Measurements from ENCODE around the gene OR8K5.

OR8K5 gene, protein sequence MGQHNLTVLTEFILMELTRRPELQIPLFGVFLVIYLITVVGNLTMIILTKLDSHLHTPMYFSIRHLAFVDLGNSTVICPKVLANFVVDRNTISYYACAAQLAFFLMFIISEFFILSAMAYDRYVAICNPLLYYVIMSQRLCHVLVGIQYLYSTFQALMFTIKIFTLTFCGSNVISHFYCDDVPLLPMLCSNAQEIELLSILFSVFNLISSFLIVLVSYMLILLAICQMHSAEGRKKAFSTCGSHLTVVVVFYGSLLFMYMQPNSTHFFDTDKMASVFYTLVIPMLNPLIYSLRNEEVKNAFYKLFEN

GRCh38 chr11:56160217-56160616 is at the start of gene OR8K5:
TSS of gene OR8K5 (minus strand) at chr11:56160317. CDS start at chr11:56160317, 0 bp downstream.
- H3K79me2 ChIP-seq (ENCODE audit: control insufficient read depth, insufficient read depth, low read length, unreplicated experiment), result no peaks in the 10 kb centered on the region
- H3K36me3 ChIP-seq (ENCODE audit: insufficient read depth, low read length), result no peaks in the 10 kb centered on the region
- H3K4me1 ChIP-seq (ENCODE audit: control insufficient read depth, insufficient read depth, low read length, unreplicated experiment), result no peaks in the 10 kb centered on the region
- H3K27me3 ChIP-seq (ENCODE audit: insufficient read depth, low read length), result no peaks in the 10 kb centered on the region
- no peak within 1 kb of the TSS for H3K27ac ChIP-seq (ENCODE audit: low read depth, low read length)
- no peak within 1 kb of the TSS for H2AFZ ChIP-seq (ENCODE audit: low read length, unreplicated experiment)
- no peak within 1 kb of the TSS for H3K4me3 ChIP-seq (ENCODE audit: low read depth, low read length)

GRCh38 chr11:56207790-56208189 is 47.7 kb upstream of the OR8K5 start:
- Histone ChIP-seq H3K27ac (ENCODE audit: low read depth, low read length) (no peak overlapping the region), H3K36me3 (ENCODE audit: insufficient read depth, low read length) (no peaks in the 10 kb centered on the region), H3K4me1 (ENCODE audit: control insufficient read depth, insufficient read depth, low read length, unreplicated experiment) (no peaks in the 10 kb centered on the region), H3K4me3 (ENCODE audit: low read depth, low read length) (no peak overlapping the region), H3K27me3 (ENCODE audit: insufficient read depth, low read length) (no peaks in the 10 kb centered on the region), H3K79me2 (ENCODE audit: control insufficient read depth, insufficient read depth, low read length, unreplicated experiment) (no peaks in the 10 kb centered on the region), H2AFZ (ENCODE audit: low read length, unreplicated experiment) (no peak overlapping the region)

DNA sequence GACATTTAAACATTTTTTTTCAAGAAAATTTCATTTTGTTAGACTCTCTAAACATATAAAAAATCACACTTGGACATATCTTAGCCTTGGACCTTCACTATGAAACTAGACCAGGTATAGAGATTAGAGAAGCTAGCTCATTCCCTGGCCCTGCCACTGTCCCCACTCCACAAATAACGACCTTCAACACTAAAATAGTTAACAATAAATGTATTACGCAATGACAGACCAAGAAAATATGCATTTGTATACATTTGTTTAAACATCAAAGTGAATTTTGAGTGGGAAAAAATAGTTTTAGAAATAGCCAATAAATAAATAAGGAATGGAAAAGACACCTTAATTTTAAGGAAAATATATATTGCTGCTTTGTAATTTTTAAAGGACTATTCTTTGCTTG is 37.2 kb upstream of the OR8K5 start:
- no peak overlapping the region for H3K4me3 ChIP-seq (ENCODE audit: low read depth, low read length)
- no peaks in the 10 kb centered on the region for H3K79me2 ChIP-seq (ENCODE audit: control insufficient read depth, insufficient read depth, low read length, unreplicated experiment)
- H3K27ac ChIP-seq (ENCODE audit: low read depth, low read length), result no peak overlapping the region
- H3K27me3 ChIP-seq (ENCODE audit: insufficient read depth, low read length), result no peaks in the 10 kb centered on the region
- H3K36me3 ChIP-seq (ENCODE audit: insufficient read depth, low read length), result no peaks in the 10 kb centered on the region
- no peak overlapping the region for H2AFZ ChIP-seq (ENCODE audit: low read length, unreplicated experiment)
- H3K4me1 ChIP-seq (ENCODE audit: control insufficient read depth, insufficient read depth, low read length, unreplicated experiment), result no peaks in the 10 kb centered on the region

DNA sequence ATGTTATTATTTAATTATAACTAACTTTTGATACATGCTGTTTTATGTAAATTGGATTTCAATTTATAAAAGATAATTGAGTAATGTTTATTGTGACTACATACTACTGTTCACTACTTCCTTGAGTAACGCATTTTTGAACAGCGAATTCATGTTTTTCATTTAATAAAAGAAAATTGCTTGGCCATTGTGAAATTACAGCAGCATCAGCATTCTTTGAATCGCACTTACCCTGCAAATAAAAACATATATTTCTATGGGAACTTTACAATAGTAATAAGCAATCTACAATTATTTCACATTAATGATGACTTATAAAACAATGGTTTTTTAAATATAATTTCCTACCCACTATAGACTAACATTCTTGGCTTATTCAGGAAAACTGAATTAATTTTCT is 36.6 kb upstream of the OR8K5 start:
- no peaks in the 10 kb centered on the region for H3K36me3 ChIP-seq (ENCODE audit: insufficient read depth, low read length)
- H3K27me3 ChIP-seq (ENCODE audit: insufficient read depth, low read length), result no peaks in the 10 kb centered on the region
- no peak overlapping the region for H2AFZ ChIP-seq (ENCODE audit: low read length, unreplicated experiment)
- no peak overlapping the region for H3K27ac ChIP-seq (ENCODE audit: low read depth, low read length)
- H3K79me2 ChIP-seq (ENCODE audit: control insufficient read depth, insufficient read depth, low read length, unreplicated experiment), result no peaks in the 10 kb centered on the region
- no peak overlapping the region for H3K4me3 ChIP-seq (ENCODE audit: low read depth, low read length)
- H3K4me1 ChIP-seq (ENCODE audit: control insufficient read depth, insufficient read depth, low read length, unreplicated experiment), result no peaks in the 10 kb centered on the region

DNA sequence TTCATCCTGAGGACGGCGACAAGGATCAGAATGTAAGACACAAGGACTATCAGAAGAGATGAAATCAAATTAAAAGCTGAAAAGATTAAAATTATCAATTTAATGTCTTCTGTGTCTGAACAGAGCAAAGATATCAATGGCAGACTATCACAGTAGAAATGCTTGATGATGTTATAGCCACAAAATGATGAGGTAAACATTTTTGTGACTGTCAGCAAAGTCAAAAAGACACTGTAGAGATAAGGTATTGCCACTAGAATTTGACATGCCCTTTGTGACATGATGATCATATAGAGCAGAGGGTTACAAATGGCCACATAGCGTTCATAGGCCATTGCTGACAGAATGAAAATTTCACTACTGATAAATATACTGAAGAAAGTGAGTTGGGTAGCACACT is 28.5 kb upstream of the OR8K5 start:
- no peak overlapping the region for H3K27ac ChIP-seq (ENCODE audit: low read depth, low read length)
- no peaks in the 10 kb centered on the region for H3K79me2 ChIP-seq (ENCODE audit: control insufficient read depth, insufficient read depth, low read length, unreplicated experiment)
- no peaks in the 10 kb centered on the region for H3K36me3 ChIP-seq (ENCODE audit: insufficient read depth, low read length)
- H2AFZ ChIP-seq (ENCODE audit: low read length, unreplicated experiment), result no peak overlapping the region
- no peaks in the 10 kb centered on the region for H3K27me3 ChIP-seq (ENCODE audit: insufficient read depth, low read length)
- H3K4me3 ChIP-seq (ENCODE audit: low read depth, low read length), result no peak overlapping the region
- no peaks in the 10 kb centered on the region for H3K4me1 ChIP-seq (ENCODE audit: control insufficient read depth, insufficient read depth, low read length, unreplicated experiment)

DNA sequence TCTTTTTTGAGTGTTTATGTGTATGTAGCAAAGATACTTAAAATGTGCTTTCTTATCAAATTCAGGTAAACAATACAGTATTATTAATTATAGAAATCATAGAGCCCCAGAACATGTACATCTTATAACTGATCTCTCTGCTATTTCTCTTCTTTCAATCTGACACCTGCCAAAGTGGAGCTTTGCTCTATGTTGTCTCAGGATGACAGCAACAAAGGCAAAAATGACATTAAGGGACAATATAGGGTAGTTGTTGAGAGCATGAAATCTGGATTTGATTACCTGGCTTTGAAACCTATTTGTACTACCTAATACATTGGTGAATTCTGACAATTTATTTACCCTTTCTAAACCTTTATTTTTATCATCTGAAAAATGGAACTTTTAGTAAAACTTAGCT is 23.3 kb upstream of the OR8K5 start:
- Histone ChIP-seq H3K36me3 (ENCODE audit: insufficient read depth, low read length) (no peaks in the 10 kb centered on the region), H3K79me2 (ENCODE audit: control insufficient read depth, insufficient read depth, low read length, unreplicated experiment) (no peaks in the 10 kb centered on the region), H3K4me3 (ENCODE audit: low read depth, low read length) (no peak overlapping the region), H2AFZ (ENCODE audit: low read length, unreplicated experiment) (no peak overlapping the region), H3K27ac (ENCODE audit: low read depth, low read length) (no peak overlapping the region), H3K27me3 (ENCODE audit: insufficient read depth, low read length) (no peaks in the 10 kb centered on the region), H3K4me1 (ENCODE audit: control insufficient read depth, insufficient read depth, low read length, unreplicated experiment) (no peaks in the 10 kb centered on the region)

DNA sequence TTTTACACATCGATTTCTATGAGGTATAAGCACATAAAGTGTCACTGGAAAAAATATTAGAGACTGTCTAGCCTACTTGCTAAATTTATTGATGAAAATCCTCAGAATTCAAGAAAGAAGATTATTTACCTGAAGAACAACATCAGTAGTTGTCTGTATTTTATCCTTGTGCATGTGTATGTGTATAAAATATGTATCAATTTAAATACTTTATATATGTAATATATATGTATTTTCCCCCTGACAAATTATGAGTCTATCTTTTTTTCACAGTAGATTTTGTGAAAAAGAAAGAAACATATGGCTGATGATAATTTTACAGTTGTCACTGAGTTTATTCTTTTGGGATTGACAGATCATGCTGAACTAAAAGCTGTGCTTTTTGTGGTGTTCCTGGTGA is 16.2 kb upstream of the OR8K5 start, which contains the start of gene OR5J2:
TSS of gene OR5J2 (plus strand) at position 301 of the 400 bp plus-strand sequence. CDS start at position 301, 0 bp downstream.
- Histone ChIP-seq H2AFZ (ENCODE audit: low read length, unreplicated experiment) (no peak within 1 kb of the TSS), H3K36me3 (ENCODE audit: insufficient read depth, low read length) (no peaks in the 10 kb centered on the region), H3K4me3 (ENCODE audit: low read depth, low read length) (no peak within 1 kb of the TSS), H3K4me1 (ENCODE audit: control insufficient read depth, insufficient read depth, low read length, unreplicated experiment) (no peaks in the 10 kb centered on the region), H3K27ac (ENCODE audit: low read depth, low read length) (no peak within 1 kb of the TSS), H3K79me2 (ENCODE audit: control insufficient read depth, insufficient read depth, low read length, unreplicated experiment) (no peaks in the 10 kb centered on the region), H3K27me3 (ENCODE audit: insufficient read depth, low read length) (no peaks in the 10 kb centered on the region)

DNA sequence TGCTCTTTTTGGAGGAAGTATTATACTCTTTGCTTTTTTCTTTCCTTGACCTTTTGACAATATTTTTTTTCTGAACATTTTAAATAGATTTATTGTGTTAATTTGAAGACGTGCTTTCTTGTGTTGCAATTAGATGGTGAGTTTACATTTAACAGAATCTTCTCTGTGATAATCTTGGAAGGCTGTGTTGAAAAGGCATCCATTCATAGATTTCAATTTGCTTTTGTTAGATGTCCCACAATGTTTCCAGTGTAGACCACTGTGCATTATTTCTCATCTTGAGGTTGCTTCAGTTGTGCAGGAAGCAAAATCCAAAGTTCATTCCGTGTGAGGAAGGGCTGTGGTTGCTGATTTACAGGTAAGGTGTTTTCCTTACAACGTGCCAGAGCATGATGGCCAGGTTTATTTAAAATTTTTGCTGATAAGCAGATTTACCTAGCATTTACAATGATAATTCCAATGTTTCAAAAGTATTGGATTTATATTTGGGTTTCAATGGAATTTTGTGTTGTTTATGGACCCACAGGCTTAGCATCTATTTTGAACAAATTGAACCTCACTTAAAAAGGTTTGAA is 12.2 kb upstream of the OR8K5 start:
- Histone ChIP-seq H3K27me3 (ENCODE audit: insufficient read depth, low read length) (no peaks in the 10 kb centered on the region), H2AFZ (ENCODE audit: low read length, unreplicated experiment) (no peak overlapping the region), H3K79me2 (ENCODE audit: control insufficient read depth, insufficient read depth, low read length, unreplicated experiment) (no peaks in the 10 kb centered on the region), H3K4me1 (ENCODE audit: control insufficient read depth, insufficient read depth, low read length, unreplicated experiment) (no peaks in the 10 kb centered on the region), H3K27ac (ENCODE audit: low read depth, low read length) (no peak overlapping the region), H3K36me3 (ENCODE audit: insufficient read depth, low read length) (no peaks in the 10 kb centered on the region), H3K4me3 (ENCODE audit: low read depth, low read length) (no peak overlapping the region)

DNA sequence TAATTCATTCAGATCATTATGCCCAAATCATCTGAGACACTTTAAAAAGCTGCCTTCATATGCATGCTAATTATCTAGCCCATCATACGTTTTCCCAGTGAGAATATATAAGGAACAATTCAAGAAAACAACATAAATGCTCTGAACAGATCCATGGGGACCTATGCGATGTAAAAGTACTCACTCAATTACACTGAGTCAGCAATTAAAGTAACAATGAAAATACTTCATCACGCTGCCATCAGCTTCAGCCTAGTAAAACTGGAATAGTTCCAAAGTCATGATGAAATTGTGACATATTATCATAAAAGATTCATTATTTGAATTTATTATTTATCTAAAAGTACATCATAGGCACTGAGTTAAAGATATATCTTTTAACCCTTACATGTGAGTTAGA is 3.7 kb upstream of the OR8K5 start:
- no peak overlapping the region for H3K27ac ChIP-seq (ENCODE audit: low read depth, low read length)
- no peaks in the 10 kb centered on the region for H3K27me3 ChIP-seq (ENCODE audit: insufficient read depth, low read length)
- no peaks in the 10 kb centered on the region for H3K79me2 ChIP-seq (ENCODE audit: control insufficient read depth, insufficient read depth, low read length, unreplicated experiment)
- no peaks in the 10 kb centered on the region for H3K36me3 ChIP-seq (ENCODE audit: insufficient read depth, low read length)
- no peak overlapping the region for H2AFZ ChIP-seq (ENCODE audit: low read length, unreplicated experiment)
- no peak overlapping the region for H3K4me3 ChIP-seq (ENCODE audit: low read depth, low read length)
- H3K4me1 ChIP-seq (ENCODE audit: control insufficient read depth, insufficient read depth, low read length, unreplicated experiment), result no peaks in the 10 kb centered on the region

DNA sequence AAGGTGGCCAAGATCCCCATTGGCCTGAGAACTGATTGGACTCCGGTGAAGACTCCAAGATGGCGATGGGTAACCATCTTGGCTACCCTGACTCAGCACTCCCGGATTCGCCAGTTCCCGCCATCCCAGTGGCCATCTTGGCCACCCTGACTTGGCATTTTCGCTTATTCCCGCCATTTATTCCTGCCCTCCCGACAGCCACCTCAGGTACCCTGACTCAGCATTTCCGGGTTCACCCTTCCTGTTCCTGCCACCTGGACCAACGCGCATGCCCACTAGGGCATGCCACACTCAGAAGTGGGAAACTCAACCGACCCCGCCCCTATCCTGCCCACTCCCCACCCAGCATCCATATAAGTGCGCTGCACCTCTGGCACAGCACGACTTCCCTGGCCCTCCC is 7.8 kb downstream of the OR8K5 start:
- no peaks in the 10 kb centered on the region for H3K4me1 ChIP-seq (ENCODE audit: control insufficient read depth, insufficient read depth, low read length, unreplicated experiment)
- no peaks in the 10 kb centered on the region for H3K79me2 ChIP-seq (ENCODE audit: control insufficient read depth, insufficient read depth, low read length, unreplicated experiment)
- no peak overlapping the region for H2AFZ ChIP-seq (ENCODE audit: low read length, unreplicated experiment)

GRCh38 chr11:56151376-56151775 is 8.7 kb downstream of the OR8K5 start:
- Histone ChIP-seq H3K4me3 (ENCODE audit: low read depth, low read length) (no peak overlapping the region), H3K36me3 (ENCODE audit: insufficient read depth, low read length) (no peaks in the 10 kb centered on the region), H3K79me2 (ENCODE audit: control insufficient read depth, insufficient read depth, low read length, unreplicated experiment) (no peaks in the 10 kb centered on the region), H3K27me3 (ENCODE audit: insufficient read depth, low read length) (no peaks in the 10 kb centered on the region), H3K4me1 (ENCODE audit: control insufficient read depth, insufficient read depth, low read length, unreplicated experiment) (no peaks in the 10 kb centered on the region), H2AFZ (ENCODE audit: low read length, unreplicated experiment) (no peak overlapping the region), H3K27ac (ENCODE audit: low read depth, low read length) (no peak overlapping the region)

More for the DNA sequence above, 7.8 kb downstream of the OR8K5 start:
- Histone ChIP-seq H3K36me3 (ENCODE audit: insufficient read depth, low read length) (no peaks in the 10 kb centered on the region), H3K27me3 (ENCODE audit: insufficient read depth, low read length) (no peaks in the 10 kb centered on the region), H3K4me3 (ENCODE audit: low read depth, low read length) (no peak overlapping the region), H3K27ac (ENCODE audit: low read depth, low read length) (no peak overlapping the region)
